GM12878 (cell line): ENCODE data around the gene STK32A. TPM values are rescaled to one million over a fixed set of nuclear protein-coding genes. Genes with fewer than 3 reads are reported as not detected.

Experiments used
- ATAC-seq: fragments of 200-7000 bp; cut with Tn5 transposase; 3 replicates; pipeline ENCODE4 v1.9.1; 2020; ENCODE audit warnings: mild to moderate bottlenecking, moderate library complexity
- BruUV-seq: library from RNA; stranded (reverse); fragments of 400-500 nt; replicated peaks from 2 replicates; lab custom pipeline; 2021; lab: Mats Ljungman, UMichigan
- CTCF ChIA-PET: fragments of 300-600 bp; sonication (Branson Sonifier 250); formaldehyde crosslinking; extraction: SDS; loops from one replicate; lab custom pipeline; 2021; ENCODE audit warnings: inconsistent platforms; lab: Yijun Ruan, JAX
- POLR2A ChIA-PET: fragments of 350-600 bp; formaldehyde crosslinking; extraction: SDS; loops from one replicate; lab custom pipeline; 2021; ENCODE audit warnings: inconsistent platforms; lab: Charles Lee
- RAD21 ChIA-PET: fragments of 300-600 bp; sonication (Branson Sonifier 250); formaldehyde crosslinking; loops from one replicate; lab custom pipeline; 2023; ENCODE audit warnings: antibody characterized with exemption; ENCODE audit not compliant: unreplicated experiment; lab: Charles Lee
- SMC1A ChIA-PET: fragments of 300-600 bp; sonication (Branson Sonifier 250); formaldehyde crosslinking; loops from one replicate; lab custom pipeline; 2023; ENCODE audit not compliant: unreplicated experiment, uncharacterized antibody; lab: Charles Lee
- DNase-seq: peaks from one replicate; pipeline ENCODE4 v3.0.0-alpha.2; 2011; ENCODE audit warnings: low read depth, low spot score
- FAIRE-seq: peaks from 3 replicates; lab custom pipeline; 2011; peaks lifted over from hg19 to GRCh38; lab: Jason Lieb, UNC
- H2AFZ ChIP-seq: 2 replicates; pipeline ENCODE4 v1.6.0; 2011; ENCODE audit warnings: low read depth, low read length, control low read depth; ENCODE audit not compliant: control insufficient read depth
- H3K27ac ChIP-seq: 2 replicates; pipeline ENCODE4 v1.5.1; 2011; ENCODE audit warnings: control low read depth; ENCODE audit not compliant: control insufficient read depth, insufficient read depth
- H3K27me3 ChIP-seq, 2 experiments: replicated peaks in 1 of 2; 2 replicates each; pipeline versions ENCODE4 v1.6.0 to v1.6.1; 2011; ENCODE audit warnings: low read length in 1 of 2; ENCODE audit not compliant: control insufficient read depth in 2 of 2, insufficient read depth in 2 of 2
- H3K36me3 ChIP-seq, 2 experiments: 2 replicates each; pipeline ENCODE4 v1.5.1; 2011; ENCODE audit warnings: low read length in 1 of 2; ENCODE audit not compliant: control insufficient read depth in 2 of 2, insufficient read depth in 2 of 2
- H3K4me1 ChIP-seq: 2 replicates; pipeline ENCODE4 v1.6.1; 2011; ENCODE audit warnings: mild to moderate bottlenecking, low read length, moderate library complexity, mixed read lengths; ENCODE audit not compliant: control insufficient read depth, insufficient read depth
- H3K4me2 ChIP-seq: 2 replicates; pipeline ENCODE4 v1.6.0; 2011; ENCODE audit warnings: control low read depth; ENCODE audit not compliant: control insufficient read depth, insufficient read depth
- H3K4me3 ChIP-seq: fragments of 200-600 bp; sonication (generic); 2 replicates; pipeline ENCODE4 v1.5.1; 2016
- H3K79me2 ChIP-seq: 2 replicates; pipeline ENCODE4 v1.6.0; 2011; ENCODE audit warnings: low read length; ENCODE audit not compliant: control insufficient read depth, insufficient read depth
- H3K9ac ChIP-seq: 2 replicates; pipeline ENCODE4 v1.8.0; 2011; ENCODE audit warnings: low read length, control low read depth, mixed read lengths; ENCODE audit not compliant: control insufficient read depth, insufficient read depth
- H3K9me3 ChIP-seq: replicated peaks from 3 replicates; pipeline ENCODE4 v1.5.1; 2011; ENCODE audit warnings: mild to moderate bottlenecking, low read length; ENCODE audit not compliant: control insufficient read depth, insufficient read depth
- H4K20me1 ChIP-seq: 2 replicates; pipeline ENCODE4 v1.6.0; 2011; ENCODE audit not compliant: control insufficient read depth, insufficient read depth
- BHLHE40 ChIP-seq, 2 experiments: fragments of 450-650 bp in 1 of 2; IDR thresholded peaks; 2 replicates each; pipeline ENCODE4 v1.6.1; 2011 to 2017; ENCODE audit warnings: low read depth in 2 of 2, borderline replicate concordance in 1 of 2, improper control_type of control experiment in 1 of 2, low read length in 1 of 2, mild to moderate bottlenecking in 1 of 2
- CBX3 ChIP-seq: fragments of 200-600 bp; sonication (generic); IDR thresholded peaks from 2 replicates; pipeline ENCODE4 v1.6.1; 2016; ENCODE audit warnings: low read depth, borderline replicate concordance
- CEBPB ChIP-seq, 2 experiments: fragments of 150-350 bp in 1 of 2; IDR thresholded peaks; 2 replicates each; pipeline ENCODE4 v1.6.1; 2012 to 2014; ENCODE audit warnings: low read depth in 2 of 2, low read length in 2 of 2, borderline replicate concordance in 1 of 2, inconsistent platforms in 1 of 2
- CHD2 ChIP-seq: IDR thresholded peaks from 2 replicates; pipeline ENCODE4 v1.6.1; 2011; ENCODE audit warnings: low read depth, low read length, improper control_type of control experiment, borderline replicate concordance
- EGR1 ChIP-seq, 2 experiments: IDR thresholded peaks; 1 replicate in 1 of 2; 2 replicates in 1 of 2; pipeline ENCODE4 v1.6.1; 2011 to 2012; ENCODE audit warnings: low read depth in 2 of 2, low read length in 2 of 2, borderline replicate concordance in 1 of 2, mild to moderate bottlenecking in 1 of 2, moderate library complexity in 1 of 2
- EP300 ChIP-seq, 2 experiments: fragments of 150-350 bp in 1 of 2; IDR thresholded peaks; 2 replicates each; pipeline ENCODE4 v1.6.1; 2011 to 2012; ENCODE audit warnings: low read depth in 2 of 2, low read length in 2 of 2, borderline replicate concordance in 1 of 2, improper control_type of control experiment in 1 of 2, inconsistent platforms in 1 of 2; ENCODE audit not compliant: control insufficient read depth in 1 of 2
- EZH2 ChIP-seq: IDR thresholded peaks from 2 replicates; pipeline ENCODE4 v1.6.1; 2012; ENCODE audit warnings: low read depth, mild to moderate bottlenecking, control low read depth, inconsistent platforms, low read length, borderline replicate concordance; ENCODE audit not compliant: control insufficient read depth
- GATAD2B ChIP-seq: fragments of 450-650 bp; conservative IDR thresholded peaks from 2 replicates; pipeline ENCODE4 v1.6.1; 2017; ENCODE audit warnings: low read depth, mild to moderate bottlenecking, moderate library complexity
- IRF4 ChIP-seq: IDR thresholded peaks from 2 replicates; pipeline ENCODE4 v1.6.1; 2011; ENCODE audit warnings: low read depth, low read length
- JUNB ChIP-seq: IDR thresholded peaks from 2 replicates; pipeline ENCODE4 v1.6.1; 2016; ENCODE audit warnings: antibody characterized with exemption, mild to moderate bottlenecking
- KDM1A ChIP-seq: fragments of 200-600 bp; sonication (generic); IDR thresholded peaks from 2 replicates; pipeline ENCODE4 v1.6.1; 2016; ENCODE audit warnings: borderline replicate concordance
- NR2F1 ChIP-seq: fragments of 450-650 bp; conservative IDR thresholded peaks from 2 replicates; pipeline ENCODE4 v1.6.1; 2017; ENCODE audit warnings: mild to moderate bottlenecking
- PAX5 ChIP-seq: IDR thresholded peaks from 2 replicates; pipeline ENCODE4 v1.6.1; 2011; ENCODE audit warnings: low read depth, low read length, borderline replicate concordance
- PBX3 ChIP-seq: IDR thresholded peaks from 2 replicates; pipeline ENCODE4 v1.6.1; 2011; ENCODE audit warnings: mild to moderate bottlenecking, low read depth, low read length, moderate library complexity; ENCODE audit not compliant: insufficient replicate concordance
- PML ChIP-seq: IDR thresholded peaks from 2 replicates; pipeline ENCODE4 v1.6.1; 2012; ENCODE audit warnings: low read length, inconsistent platforms
- POLR2AphosphoS5 ChIP-seq: IDR thresholded peaks from 2 replicates; pipeline ENCODE4 v1.6.1; 2011; ENCODE audit warnings: mild to moderate bottlenecking, low read length, inconsistent platforms
- RB1 ChIP-seq: fragments of 450-650 bp; formaldehyde crosslinking; IDR thresholded peaks from 2 replicates; pipeline ENCODE4 v1.6.1; 2017; ENCODE audit warnings: mild to moderate bottlenecking, borderline replicate concordance
- SUZ12 ChIP-seq: fragments of 200-600 bp; sonication (generic); IDR thresholded peaks from one replicate; pipeline ENCODE4 v1.6.1; 2018; ENCODE audit warnings: antibody characterized with exemption, mild to moderate bottlenecking; ENCODE audit not compliant: unreplicated experiment
- WGBS: methylation state at CpG from one replicate; pipeline ENCODE4 v1.1.6; 2016; ENCODE audit warnings: low lambda C conversion rate; ENCODE audit not compliant: insufficient replicate concordance, insufficient coverage; ENCODE audit errors: missing lambda C conversion rate; 5-methylcytosine and 5-hydroxymethylcytosine counted together
- in situ Hi-C: fragments of 300-500 bp; cut with MboI; formaldehyde crosslinking; loops from 9 replicates; pipeline ENCODE4 v1.14.3; 2018; ENCODE audit warnings: mixed read lengths
- intact Hi-C: fragments of 100-400 bp; cut with micrococcal nuclease; formaldehyde crosslinking; loops from one replicate; pipeline ENCODE4 v1.14.2; 2022; ENCODE audit not compliant: unreplicated experiment
- polyA plus RNA-seq, 11 experiments: library from polyadenylated mRNA; depleted of rRNA in 4 of 11; unstranded in 6 of 11; stranded (reverse) in 5 of 11; fragments of >200 nt; fragmentation: Nextera tagmentation in 4 of 11; fragmentation: Illumina TruSeq in 1 of 11; extraction: Ambion mirVana in 4 of 11; extraction: Trizol in 1 of 11; gene quantifications; 1 replicate in 1 of 11; 2 replicates in 10 of 11; pipeline versions ENCODE4 v1.2.1 to v1.2.3, GENCODE V29; 2011 to 2016; ENCODE audit warnings: inconsistent platforms in 2 of 11, missing spikeins in 2 of 11, low read depth in 1 of 11
- total RNA-seq, 4 experiments: library from RNA; depleted of rRNA in 3 of 4; stranded (reverse); fragments of >200 nt in 3 of 4; fragmentation: Illumina TruSeq in 1 of 4; extraction: Trizol in 1 of 4; gene quantifications; 2 replicates each; pipeline versions ENCODE4 v1.2.1 to v1.2.3, GENCODE V29; 2013 to 2021
- TF ChIP-seq, protein P1 (sequence below): fragments of 150-350 bp; IDR thresholded peaks from 2 replicates; pipeline ENCODE4 v1.6.1; 2014; ENCODE audit warnings: mild to moderate bottlenecking, low read depth, low read length

Gene STK32A
- total and polyA plus RNA-seq, 10 of the 15 experiments (the other 5 are each of a cell fraction or from before 2014, with no cell fraction given): under 0.01 to 0.10 TPM; not detected in 8

GRCh38 chr5:147427521-147428401 is 192.9 kb downstream of the STK32A start (continued):
- no peak for TF ChIP-seq CHD2
- TF ChIP-seq, protein P1, sequence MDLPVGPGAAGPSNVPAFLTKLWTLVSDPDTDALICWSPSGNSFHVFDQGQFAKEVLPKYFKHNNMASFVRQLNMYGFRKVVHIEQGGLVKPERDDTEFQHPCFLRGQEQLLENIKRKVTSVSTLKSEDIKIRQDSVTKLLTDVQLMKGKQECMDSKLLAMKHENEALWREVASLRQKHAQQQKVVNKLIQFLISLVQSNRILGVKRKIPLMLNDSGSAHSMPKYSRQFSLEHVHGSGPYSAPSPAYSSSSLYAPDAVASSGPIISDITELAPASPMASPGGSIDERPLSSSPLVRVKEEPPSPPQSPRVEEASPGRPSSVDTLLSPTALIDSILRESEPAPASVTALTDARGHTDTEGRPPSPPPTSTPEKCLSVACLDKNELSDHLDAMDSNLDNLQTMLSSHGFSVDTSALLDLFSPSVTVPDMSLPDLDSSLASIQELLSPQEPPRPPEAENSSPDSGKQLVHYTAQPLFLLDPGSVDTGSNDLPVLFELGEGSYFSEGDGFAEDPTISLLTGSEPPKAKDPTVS: no peak
- TF ChIP-seq SUZ12: no peak
- TF ChIP-seq BHLHE40 (IDR thresholded peaks at IDR 0.05; ENCODE audit: borderline replicate concordance in 1 of 2, low read depth in 2 of 2, low read length in 1 of 2): no peak
- TF ChIP-seq CEBPB (IDR thresholded peaks at IDR 0.05; ENCODE audit: borderline replicate concordance in 1 of 2, low read depth in 2 of 2, low read length in 2 of 2): no peak
- no peak for TF ChIP-seq CBX3

- FAIRE-seq (no peak), DNase-seq (no peak), ATAC-seq (no peak)
- BruUV-seq: no TSS peak
- H3K9me3 ChIP-seq: no peaks in the 10 kb centered on the region
- no peak overlapping the region for H3K4me2 ChIP-seq
- no peaks in the 10 kb centered on the region for H3K79me2 ChIP-seq
- CTCF ChIA-PET: no interaction called here
- no peak overlapping the region for H3K4me3 ChIP-seq
- H3K9ac ChIP-seq: no peak overlapping the region
- no peak overlapping the region for H2AFZ ChIP-seq
- no peak overlapping the region for H3K27ac ChIP-seq
- H3K36me3 ChIP-seq: no peaks in the 10 kb centered on the region
- in situ Hi-C loops: no loop called here
- RAD21 ChIA-PET: no interaction called here
- POLR2A ChIA-PET: no interaction called here
- no peaks in the 10 kb centered on the region for H4K20me1 ChIP-seq
- no peak for TF ChIP-seq RB1
- no peak for TF ChIP-seq PBX3
- TF ChIP-seq POLR2AphosphoS5: no peak
- TF ChIP-seq EGR1 (IDR thresholded peaks at IDR 0.05; ENCODE audit: borderline replicate concordance in 1 of 2, low read depth in 2 of 2, low read length in 2 of 2): no peak
- no peak for TF ChIP-seq JUNB
- no peak for TF ChIP-seq IRF4
- no peak for TF ChIP-seq NR2F1
- TF ChIP-seq EZH2: no peak
- no peak for TF ChIP-seq BHLHE40 (IDR thresholded peaks at IDR 0.05; ENCODE audit: borderline replicate concordance in 1 of 2, low read depth in 2 of 2, low read length in 1 of 2)
- TF ChIP-seq KDM1A: no peak
- no peak for TF ChIP-seq PAX5
- TF ChIP-seq EP300 (IDR thresholded peaks at IDR 0.05; ENCODE audit: borderline replicate concordance in 1 of 2, control insufficient read depth in 1 of 2, low read depth in 2 of 2, low read length in 2 of 2): no peak
- TF ChIP-seq GATAD2B: no peak
- no peak for TF ChIP-seq PML
- 67% methylated on average over 2 of the region's 2 CpGs for WGBS
- intact Hi-C loops: no loop called here
- H3K4me1 ChIP-seq: no peaks in the 10 kb centered on the region
- no peaks in the 10 kb centered on the region; a peak in 1 of 4 replicates for H3K27me3 ChIP-seq
- SMC1A ChIA-PET: interaction anchor here (0.6 kb wide), 1 partner anchor 25 kb away, joined by 3 read pairs; no protein-coding TSS in a partner anchor
Measured at GRCh38 chr5:147430628-147431027, 195.8 kb downstream of the STK32A start.
